ENCODE results near the gene RTF2.

RTF2 gene

DNA sequence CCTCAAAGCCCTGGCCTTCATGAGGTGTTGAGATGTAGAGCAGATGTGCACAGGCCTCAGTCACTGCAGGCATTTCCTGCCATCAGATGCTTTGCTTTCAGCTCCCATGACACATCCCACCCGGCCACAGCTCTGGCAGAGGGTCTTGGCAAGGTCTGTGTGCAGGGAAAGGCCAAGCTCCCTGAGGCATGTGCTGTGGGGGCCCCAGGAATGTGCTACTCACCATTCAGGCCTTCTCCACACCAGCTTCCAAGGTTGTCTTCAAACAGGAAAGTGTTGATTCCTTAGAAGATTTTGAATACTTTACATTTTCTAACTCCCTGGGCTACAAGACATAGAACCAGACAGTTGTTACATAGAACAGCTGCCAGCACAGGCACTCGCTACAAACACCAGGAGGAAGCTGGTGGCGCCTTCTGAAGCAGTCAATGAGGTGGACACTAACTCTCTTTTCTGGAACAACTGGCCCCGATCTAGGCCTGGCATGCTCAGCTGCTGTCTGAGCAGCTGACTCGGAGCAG lies 28.6 kb upstream of the RTF2 start:
- DNase-seq, result no peak

DNA sequence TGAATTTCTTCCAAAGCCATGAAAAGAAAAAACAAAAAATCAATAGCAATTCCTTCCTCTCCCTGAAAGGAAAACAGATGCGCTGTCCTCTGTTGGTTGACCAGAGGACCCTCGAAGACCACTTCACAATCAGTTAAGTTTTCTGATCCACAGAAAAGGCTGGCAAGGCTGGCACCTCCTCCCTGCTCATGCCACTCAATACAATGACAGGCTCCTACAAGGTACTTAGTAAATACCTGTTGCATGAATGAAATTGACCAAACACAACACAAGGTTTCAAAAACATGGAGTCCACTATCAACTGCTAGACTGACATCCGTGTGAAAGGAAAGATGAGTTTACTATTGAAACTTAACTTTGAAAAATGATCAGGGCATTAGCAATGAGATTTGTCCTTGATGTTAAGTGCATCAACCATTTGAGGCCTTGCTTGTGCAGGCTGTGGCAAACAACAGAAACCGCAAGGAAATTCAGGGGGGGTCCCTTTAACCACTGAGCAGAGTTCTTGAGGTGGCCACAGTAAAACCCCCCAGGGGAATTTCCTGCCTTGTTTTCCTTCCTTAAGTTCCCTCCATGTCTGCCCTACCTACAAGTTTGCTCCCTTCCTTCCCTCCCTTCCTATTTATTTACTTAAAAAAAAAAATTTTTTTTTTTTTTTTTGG lies 27.9 kb upstream of the RTF2 start:
- DNase-seq, result peak; percentile 63

DNA sequence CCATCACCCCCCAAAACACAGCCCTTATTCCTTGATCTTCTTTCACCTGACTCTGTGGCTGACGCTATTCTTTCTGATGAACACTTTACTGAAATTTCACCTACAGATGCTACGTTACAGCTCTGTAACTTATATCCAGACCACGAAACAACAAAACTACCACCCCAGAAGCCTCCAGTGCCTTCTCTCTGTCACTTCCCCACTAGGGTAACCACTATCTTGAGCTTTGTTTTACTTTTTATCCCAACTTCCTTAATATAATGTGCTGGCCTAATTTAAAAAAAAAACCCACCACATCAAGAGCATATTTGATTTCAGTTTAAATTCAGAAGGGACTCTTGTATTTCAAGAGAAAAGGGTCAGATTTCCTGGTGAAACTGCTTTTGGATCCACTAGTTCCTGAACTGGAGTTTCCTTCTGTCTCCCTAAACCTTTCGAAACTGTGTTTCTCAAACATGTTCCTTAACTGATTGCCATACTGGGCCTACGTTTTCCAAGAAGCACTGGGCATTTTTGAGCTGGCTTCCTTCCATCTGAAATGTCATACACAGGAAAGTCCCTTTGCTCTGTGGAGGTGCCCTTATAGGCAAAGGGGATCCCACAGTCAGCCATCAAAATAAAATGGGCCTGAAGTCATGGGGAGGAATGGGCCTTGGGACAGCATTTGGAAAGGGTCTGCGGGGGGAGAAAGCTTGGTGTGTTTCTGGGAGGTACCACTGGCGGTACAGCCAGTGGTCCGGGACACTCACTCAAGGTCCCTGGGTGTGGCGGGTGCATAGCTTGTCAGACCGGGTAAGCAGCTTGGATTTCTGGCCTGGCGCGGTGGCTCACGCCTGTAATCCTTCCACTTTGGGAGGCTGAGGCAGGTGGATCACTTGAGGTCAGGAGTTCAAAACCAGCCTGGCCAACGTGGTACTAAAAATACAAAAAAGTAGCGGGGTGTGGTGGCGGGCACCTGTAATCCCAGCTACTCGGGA lies 25.8 kb upstream of the RTF2 start:
- DNase-seq, result no peak

DNA sequence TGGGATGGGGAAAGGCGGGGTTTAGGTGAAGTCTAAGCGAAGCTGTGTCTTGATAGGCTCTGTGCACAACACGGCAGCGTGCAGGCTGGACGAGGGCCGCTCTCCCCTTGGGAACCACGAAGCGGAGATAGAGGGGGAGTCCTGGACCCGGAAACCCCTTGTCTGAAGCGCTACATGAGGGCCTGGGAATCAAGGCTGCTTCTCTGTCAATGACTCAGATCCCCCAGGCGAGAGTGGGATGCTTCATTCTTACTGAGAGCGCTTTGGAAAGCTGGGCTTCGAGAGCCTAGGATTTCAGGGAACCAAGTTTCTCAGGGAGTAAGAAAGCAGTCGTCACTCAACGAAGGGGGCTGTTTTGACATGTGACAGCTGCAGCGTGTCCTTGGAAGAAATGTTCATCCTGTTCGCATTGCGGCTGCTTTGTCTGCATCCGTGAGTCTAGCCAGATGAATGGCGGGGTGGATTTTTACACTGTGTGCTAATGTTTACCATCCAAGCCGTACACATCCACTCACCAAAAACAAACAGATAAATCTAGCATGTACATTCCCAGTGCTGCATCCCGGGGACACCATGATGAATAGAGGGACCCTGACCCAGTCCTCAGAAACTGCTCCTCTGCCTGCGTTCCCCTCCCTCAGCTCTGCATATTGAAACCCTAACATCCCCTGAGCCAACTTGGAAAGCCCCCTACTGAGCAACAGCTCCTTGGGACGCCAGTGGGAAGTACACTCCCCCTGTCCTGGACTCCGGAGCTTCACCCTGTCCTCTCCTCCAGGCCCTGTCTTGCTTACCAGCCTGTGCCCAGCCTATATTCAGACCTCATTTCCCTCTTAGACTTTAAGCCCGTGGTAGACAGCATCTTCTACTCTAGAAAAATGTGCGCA lies 24.5 kb upstream of the RTF2 start:
- DNase-seq, result no peak

DNA sequence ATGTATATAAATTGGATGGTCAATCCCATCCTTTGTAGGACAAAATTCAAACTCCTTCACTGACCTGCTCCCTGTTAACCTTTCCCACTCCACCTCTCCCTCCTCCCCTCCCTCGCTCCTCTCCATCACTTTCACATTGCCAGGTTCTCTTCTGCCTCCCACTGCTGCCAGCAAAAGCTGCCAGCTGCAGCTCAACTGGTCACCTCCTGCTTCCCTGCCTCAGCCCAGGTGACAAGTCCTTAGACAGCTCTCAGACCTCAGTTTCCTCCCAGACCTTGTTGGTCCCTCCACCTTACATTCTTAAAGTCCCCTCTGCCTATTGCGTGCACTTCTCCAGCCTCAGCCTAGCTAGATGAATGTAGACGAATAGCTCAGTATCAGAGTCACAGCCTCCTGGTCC lies 23.3 kb upstream of the RTF2 start:
- no peak for DNase-seq

DNA sequence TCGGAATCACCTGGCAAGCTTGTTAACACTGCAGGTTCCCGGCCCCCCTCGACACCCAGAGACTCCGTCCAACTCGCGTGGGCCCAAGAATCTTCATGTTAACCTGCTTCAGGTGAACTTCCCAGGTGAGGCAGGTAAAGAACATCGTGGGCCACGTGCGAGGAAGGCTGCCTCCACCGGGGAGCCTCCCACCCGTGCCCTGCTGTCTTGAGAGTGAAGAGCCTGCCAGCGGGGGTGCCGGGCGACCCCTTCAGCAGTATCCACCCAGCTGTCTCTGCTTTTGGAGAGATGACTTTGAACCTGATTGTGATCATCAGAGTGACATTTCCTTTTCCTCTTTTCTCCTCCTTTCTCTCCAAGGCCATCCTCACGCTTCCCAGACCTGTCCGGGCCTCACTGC lies 22.9 kb upstream of the RTF2 start:
- DNase-seq, result no peak

DNA sequence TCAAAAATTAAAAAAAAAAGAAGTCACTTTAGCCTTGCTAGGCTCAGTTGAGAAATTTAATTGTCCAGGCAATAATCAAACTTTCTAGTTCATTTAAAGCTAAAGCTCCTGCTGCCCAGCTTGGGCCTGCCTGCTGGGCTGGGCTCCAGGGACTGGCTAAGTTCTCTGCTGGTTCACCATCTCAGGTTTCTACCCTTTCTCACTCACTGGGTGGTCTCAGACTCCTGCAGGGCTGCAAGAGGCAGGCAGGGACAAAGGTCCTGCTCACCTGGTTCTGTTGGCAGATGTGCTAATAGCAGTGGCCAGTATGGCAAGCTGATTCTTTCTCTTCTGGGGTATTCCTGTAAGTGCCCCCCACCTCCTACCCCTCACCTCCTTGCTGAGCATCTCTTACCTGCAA lies 21.2 kb upstream of the RTF2 start:
- no peak for DNase-seq

DNA sequence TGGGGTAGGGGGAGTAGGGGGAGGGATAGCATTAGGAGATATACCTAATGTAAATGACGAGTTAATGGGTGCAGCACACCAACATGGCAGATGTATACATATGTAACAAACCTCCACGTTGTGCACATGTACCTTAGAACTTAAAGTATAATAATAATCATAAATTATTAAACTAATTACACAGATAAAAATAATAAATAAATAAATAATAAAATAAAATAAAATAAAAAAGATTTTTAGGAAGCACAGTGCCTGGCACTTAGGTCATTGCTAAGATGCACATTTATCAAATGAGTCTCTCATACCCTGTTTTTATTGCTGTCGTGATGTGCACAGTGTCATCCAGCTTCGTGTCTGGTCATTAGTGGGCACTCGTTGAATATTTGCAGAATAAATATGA lies 19.0 kb upstream of the RTF2 start:
- no peak for DNase-seq

DNA sequence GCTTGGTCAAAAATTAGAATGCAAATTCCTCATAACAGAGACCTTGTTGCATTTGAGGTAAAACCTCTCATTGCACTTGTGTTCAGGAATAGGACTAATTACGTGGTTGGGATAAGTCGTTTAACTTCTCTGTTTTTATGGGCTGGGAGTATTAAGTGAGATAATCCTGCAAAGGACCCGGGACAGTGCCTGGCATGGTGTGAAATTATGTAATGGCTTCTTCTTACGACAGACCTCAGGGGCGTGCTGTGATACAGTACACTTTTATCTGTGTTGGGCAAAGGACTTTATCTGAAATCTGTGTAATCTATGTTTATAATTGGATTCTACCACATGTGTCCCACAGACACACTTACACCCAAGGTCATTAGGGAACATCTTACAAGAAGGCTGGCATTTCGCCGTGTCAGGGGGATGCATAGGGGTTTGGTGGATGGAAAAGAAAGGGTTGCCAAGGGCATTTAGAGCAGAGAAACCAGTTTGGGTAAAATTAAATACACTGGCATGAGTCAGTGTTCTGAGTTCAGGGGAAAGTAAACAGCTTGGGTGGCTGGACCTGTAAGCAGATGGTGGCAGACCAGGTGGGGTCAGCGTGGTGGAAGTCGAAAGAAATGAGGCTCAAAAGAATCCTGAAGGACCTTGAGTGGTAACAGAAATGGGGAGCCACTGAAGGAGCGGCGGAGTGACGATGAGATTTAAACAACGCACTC lies 17.2 kb upstream of the RTF2 start:
- DNase-seq, result no peak

DNA sequence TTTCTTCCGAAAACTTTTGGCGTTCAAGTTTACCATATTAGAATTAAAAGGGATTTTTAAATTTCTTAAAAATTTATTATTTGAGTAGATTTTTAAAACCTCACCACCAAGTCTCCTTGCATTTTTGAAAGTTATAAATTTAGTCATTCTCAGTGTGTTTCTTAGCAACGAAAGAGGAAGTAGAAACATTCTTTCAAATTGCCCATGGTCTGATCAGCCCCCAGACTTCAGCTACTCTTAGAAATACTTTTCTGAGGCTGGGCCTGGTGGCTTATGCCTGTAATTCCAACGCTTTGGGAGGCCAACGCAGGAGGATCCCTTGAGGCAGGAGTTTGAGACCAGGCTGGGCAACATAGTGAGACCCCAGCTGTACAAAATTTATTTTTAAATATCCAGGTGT lies 15.1 kb upstream of the RTF2 start:
- no peak for DNase-seq

DNA sequence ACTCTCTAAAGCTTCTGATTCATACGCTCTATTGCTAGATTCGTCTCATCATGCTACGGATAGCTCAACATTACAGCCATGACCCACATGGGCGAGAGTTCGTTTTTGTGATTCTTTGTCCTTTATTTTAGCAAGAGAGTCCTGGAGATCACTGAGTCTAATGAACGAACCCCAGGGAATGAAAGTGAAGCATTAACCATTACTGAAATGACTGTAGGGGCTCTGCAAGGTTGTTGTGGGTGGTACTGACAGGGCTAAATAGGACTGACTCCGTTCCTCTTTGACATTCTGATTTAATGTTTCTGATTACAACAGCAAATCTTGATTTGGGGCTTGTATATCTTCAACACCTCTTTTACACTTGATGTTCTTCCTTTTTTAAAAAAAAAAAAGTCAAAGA lies 13.7 kb upstream of the RTF2 start:
- DNase-seq, result peak; percentile 29

DNA sequence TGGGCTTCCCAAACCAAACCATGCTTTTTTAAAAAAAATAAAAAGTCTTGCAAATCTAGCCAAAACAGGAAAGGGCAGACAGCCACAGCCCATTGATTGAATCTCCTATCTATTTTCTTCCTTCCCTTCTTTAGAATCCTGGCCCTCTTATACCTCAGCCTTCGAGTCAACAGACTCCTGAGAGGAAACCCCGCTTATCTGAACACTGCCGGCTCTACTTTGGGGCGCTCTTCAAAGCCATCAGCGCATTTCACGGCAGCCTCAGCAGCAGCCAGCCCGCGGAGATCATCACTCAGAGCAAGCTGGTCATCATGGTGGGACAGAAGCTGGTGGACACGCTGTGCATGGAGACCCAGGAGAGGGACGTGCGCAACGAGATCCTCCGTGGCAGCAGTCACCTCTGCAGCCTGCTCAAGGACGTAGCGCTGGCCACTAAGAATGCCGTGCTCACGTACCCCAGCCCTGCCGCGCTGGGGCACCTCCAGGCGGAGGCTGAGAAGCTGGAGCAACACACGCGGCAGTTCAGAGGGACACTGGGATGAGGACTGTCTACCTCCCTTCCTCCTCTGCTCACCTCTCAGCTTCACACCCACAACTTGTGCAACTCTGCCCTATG lies 10.1 kb upstream of the RTF2 start:
- DNase-seq, result no peak

DNA sequence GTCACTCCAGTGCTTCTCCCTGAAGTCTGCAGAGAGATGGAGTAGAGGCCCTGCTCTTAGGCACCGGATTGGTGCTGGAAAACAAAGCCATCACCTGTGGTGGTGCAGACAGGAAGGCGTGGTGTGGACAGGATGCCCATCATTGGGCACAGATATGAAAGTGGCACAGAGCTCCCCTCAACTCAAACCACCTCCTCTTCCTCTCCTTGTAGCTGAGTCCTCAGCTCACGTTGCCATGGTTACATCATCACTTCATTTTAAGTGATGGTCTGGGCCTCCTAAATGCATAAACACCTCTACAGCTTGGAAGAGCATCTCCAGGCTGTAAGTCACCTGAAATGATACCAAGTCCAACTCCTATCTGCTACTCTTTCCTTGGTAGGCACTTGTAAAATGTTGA lies 8.0 kb upstream of the RTF2 start:
- peak; percentile 17 for DNase-seq

DNA sequence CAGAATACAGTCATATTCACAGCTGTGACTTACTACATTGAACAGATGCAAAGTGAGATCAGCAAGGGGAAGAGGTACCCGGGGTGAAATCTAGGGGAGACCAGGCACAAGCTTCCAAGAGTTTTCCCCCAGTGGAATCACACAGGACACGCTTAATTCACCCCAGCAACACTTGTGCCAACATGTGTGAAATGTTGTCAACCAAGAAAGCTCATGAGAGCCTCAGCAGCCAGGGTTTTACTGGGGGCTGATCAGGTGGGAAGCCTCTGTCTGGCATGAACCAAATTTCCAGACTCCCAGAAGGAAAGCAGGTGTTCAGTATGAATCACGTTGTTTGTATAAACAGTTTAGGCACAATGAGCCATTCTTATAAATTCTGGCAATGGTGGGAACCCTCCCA lies 6.9 kb upstream of the RTF2 start:
- DNase-seq, result no peak

DNA sequence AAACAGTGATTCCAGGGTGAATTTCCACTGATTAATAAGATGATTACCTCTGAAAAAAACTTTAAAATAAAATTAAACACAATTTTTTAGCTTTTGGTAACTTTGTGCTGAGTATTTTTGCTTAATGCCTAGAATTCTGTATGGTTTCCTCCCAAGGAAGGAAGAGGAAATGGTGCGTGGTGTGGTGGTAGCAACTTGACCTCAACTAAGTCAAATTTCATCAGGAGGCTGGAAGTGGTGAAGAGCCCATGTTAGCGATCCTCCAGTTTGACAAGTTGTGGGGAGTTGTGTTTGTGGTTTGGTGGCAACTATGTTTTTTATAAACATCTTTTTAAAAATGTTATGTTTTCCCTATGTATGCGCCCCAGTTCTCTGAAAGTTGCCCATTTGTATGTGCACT lies 5.0 kb upstream of the RTF2 start:
- no peak for DNase-seq

DNA sequence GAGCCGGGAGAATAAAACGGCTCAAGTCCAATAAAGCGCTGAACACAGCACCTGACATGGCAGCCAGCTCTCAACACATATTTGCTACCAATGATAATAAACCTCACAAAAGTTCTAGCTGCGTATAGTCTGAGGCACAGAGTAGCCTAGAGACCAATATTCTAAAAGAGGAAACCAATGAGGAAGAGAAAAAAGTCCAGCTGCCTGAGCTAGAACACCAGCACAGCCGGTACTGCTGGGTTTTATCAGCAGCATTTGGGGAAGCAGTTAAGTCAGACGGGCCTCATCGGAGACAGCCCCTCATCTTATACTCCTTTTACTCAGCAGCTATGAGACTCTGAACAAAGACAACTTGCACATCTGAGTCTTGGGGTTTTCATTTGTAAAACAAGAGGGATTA lies 2.4 kb upstream of the RTF2 start:
- DNase-seq, result no peak

DNA sequence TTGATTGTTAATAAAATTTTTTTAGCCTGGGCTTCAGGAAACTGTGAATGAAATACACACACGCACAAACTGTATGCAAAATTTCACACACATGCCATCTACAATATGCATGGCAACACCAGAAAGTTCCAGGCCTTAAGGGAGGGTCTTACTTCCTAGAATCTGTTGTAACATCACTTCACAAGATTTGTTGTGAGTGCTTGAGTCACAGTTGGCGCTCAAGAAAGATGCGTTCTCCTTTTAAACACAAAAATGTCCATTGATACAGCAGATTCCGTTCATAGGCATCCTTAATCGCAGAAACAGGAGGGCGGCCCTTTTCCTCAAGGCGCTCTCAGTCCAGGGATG lies 485 bp upstream of the RTF2 start:
- no peak for DNase-seq

DNA sequence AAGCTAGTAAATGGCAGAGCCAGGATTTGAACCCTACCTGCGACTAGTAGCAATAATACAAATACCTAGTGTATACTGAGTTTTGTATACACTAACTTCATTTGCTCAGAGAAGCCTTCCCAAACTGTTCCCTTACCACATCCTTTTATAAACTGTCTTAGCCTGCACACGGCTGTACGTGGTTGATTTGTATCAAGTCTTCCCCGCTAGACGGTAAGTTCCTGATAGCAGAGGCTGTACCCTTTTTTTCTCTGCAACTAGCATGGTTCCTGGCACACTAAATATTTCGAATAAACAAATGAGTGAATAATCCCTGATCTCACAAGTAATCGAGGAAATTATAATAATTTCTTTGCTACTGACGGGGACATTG lies 636 bp downstream of the RTF2 start:
- no peak for DNase-seq

DNA sequence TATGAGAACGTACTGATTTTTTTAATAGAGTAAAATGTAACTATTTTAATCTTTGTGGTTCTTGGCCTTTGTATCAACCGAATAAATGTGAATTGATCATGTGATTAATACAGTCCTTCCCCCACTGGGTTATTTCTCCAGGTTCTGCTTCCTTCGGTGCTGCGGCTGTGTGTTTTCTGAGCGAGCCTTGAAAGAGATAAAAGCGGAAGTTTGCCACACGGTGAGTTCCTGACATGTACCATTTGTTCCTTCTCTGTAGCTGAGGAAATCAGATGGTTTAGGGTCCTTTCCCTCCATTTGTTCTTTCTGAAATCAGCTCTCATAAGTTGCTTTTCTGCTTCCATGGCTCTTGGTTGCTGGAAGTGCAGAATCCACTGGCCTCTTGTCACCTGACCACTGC lies 15.5 kb downstream of the RTF2 start:
- DNase-seq, result no peak

DNA sequence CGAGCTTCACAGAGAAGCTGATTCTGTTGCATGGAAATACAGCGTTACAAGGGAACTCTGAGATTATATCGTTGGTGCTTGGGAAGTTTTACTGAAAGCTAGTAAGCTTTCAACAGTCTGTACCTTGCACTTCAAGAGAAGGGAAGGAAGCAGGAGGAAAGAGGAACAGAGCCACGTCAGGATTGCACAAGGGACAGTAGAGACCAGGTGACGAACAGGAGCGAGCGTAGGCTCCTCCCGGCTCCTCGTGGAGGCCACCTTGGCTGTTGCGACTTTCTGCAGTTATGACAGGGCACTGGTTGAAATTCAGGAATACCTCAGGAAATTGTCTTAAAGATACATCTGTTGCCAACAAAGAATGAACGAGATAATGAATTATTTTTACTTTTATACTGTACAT lies 18.8 kb downstream of the RTF2 start:
- no peak for DNase-seq

DNA sequence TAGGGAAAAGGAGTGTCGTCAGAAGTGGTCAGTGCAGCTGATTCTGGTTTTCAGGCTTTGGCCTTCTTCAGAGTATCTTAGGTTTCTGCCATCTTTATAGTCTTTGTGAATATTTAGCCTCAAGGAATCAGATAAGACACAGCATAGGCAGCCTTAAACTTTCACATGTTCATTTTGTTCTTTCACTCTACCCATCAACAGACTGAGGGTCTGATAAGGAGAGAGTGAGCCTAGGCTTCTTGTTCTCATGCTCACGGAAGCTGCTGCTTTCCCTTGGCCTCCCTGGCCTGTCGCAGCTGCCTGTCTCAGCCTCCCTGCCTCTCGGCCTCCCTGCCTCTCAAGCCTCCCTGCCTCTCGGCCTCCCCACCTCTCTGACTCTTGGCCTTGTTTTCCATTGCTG lies 20.1 kb downstream of the RTF2 start:
- DNase-seq, result no peak

DNA sequence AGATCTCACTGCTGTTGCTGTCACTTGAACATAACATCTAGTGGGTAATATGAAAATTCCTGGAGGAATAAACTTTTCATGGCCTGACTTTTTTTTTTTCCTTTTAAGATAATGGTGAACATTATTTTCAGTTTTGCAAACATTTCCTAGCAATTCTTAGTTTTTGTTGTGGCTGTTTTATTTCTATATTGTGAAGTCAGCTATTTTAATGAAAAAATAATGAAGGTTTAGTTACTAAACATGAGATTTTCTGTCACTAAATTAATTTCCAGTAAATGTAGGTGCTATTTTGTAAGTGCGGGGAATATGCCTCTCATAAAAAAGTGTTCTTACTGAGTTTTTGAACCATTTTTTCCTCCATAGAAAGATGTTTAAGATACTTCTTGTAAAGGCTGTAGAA lies 32.7 kb downstream of the RTF2 start:
- DNase-seq, result no peak
